Measurements from ENCODE around the gene GLIS1.

GLIS1 gene

GRCh38 chr1:53510215-53510614 is 228.7 kb downstream of the GLIS1 start:
- Histone ChIP-seq H3K27ac (ENCODE audit: poor library complexity, severe bottlenecking) (no peak overlapping the region), H3K4me1 (ENCODE audit: insufficient read depth, poor library complexity, severe bottlenecking) (no peaks in the 10 kb centered on the region), H3K27me3 (ENCODE audit: insufficient read depth, poor library complexity, severe bottlenecking) (no peaks in the 10 kb centered on the region), H3K36me3 (ENCODE audit: low read depth) (no peaks in the 10 kb centered on the region), H3K9me3 (ENCODE audit: severe bottlenecking) (no peaks in the 10 kb centered on the region), H3K4me3 (ENCODE audit: severe bottlenecking) (no peak overlapping the region)
- TF ChIP-seq CTCF (IDR thresholded peaks at IDR 0.05; ENCODE audit: poor library complexity, severe bottlenecking): no peak
- no peak for ATAC-seq (ENCODE audit: low read depth)
- DNase-seq (ENCODE audit: low spot score): no peak

GRCh38 chr1:53509775-53510174 is 229.2 kb downstream of the GLIS1 start:
- Histone ChIP-seq H3K36me3 (ENCODE audit: low read depth) (no peaks in the 10 kb centered on the region), H3K4me1 (ENCODE audit: insufficient read depth, poor library complexity, severe bottlenecking) (no peaks in the 10 kb centered on the region), H3K9me3 (ENCODE audit: severe bottlenecking) (no peaks in the 10 kb centered on the region), H3K4me3 (ENCODE audit: severe bottlenecking) (no peak overlapping the region), H3K27me3 (ENCODE audit: insufficient read depth, poor library complexity, severe bottlenecking) (no peaks in the 10 kb centered on the region), H3K27ac (ENCODE audit: poor library complexity, severe bottlenecking) (no peak overlapping the region)
- no peak for DNase-seq (ENCODE audit: low spot score)
- no peak for ATAC-seq (ENCODE audit: low read depth)
- no peak for TF ChIP-seq CTCF (IDR thresholded peaks at IDR 0.05; ENCODE audit: poor library complexity, severe bottlenecking)

GRCh38 chr1:53508991-53509666 is 229.8 kb downstream of the GLIS1 start:
- Histone ChIP-seq H3K36me3 (ENCODE audit: low read depth) (no peaks in the 10 kb centered on the region), H3K27me3 (ENCODE audit: insufficient read depth, poor library complexity, severe bottlenecking) (no peaks in the 10 kb centered on the region), H3K27ac (ENCODE audit: poor library complexity, severe bottlenecking) (no peak overlapping the region), H3K4me3 (ENCODE audit: severe bottlenecking) (no peak overlapping the region), H3K9me3 (ENCODE audit: severe bottlenecking) (no peaks in the 10 kb centered on the region), H3K4me1 (ENCODE audit: insufficient read depth, poor library complexity, severe bottlenecking) (no peaks in the 10 kb centered on the region)
- TF ChIP-seq CTCF (IDR thresholded peaks at IDR 0.05; ENCODE audit: poor library complexity, severe bottlenecking): no peak
- DNase-seq (ENCODE audit: low spot score) (no peak), ATAC-seq (ENCODE audit: low read depth) (0 out of 3 replicates have a peak, but pooled peaks have one; percentile 22)

GRCh38 chr1:53508056-53508990 is 230.6 kb downstream of the GLIS1 start:
- Histone ChIP-seq H3K36me3 (ENCODE audit: low read depth) (no peaks in the 10 kb centered on the region), H3K9me3 (ENCODE audit: severe bottlenecking) (no peaks in the 10 kb centered on the region), H3K4me3 (ENCODE audit: severe bottlenecking) (no peak overlapping the region), H3K27me3 (ENCODE audit: insufficient read depth, poor library complexity, severe bottlenecking) (no peaks in the 10 kb centered on the region), H3K4me1 (ENCODE audit: insufficient read depth, poor library complexity, severe bottlenecking) (no peaks in the 10 kb centered on the region), H3K27ac (ENCODE audit: poor library complexity, severe bottlenecking) (no peak overlapping the region)
- DNase-seq (ENCODE audit: low spot score): no peak
- no peak for TF ChIP-seq CTCF (IDR thresholded peaks at IDR 0.05; ENCODE audit: poor library complexity, severe bottlenecking)
- ATAC-seq (ENCODE audit: low read depth): no peak

Measured in RWPE2 (cell line).